ENCODE results near the gene GLO1. TPM values are rescaled to one million over a fixed set of nuclear protein-coding genes. Genes with fewer than 3 reads are reported as not detected.

GLO1 gene
- total and polyA plus RNA-seq, 9 of the 15 experiments (the other 6 are each of a cell fraction or from before 2014, with no cell fraction given) = 155 to 331 (median 203) TPM

DNA sequence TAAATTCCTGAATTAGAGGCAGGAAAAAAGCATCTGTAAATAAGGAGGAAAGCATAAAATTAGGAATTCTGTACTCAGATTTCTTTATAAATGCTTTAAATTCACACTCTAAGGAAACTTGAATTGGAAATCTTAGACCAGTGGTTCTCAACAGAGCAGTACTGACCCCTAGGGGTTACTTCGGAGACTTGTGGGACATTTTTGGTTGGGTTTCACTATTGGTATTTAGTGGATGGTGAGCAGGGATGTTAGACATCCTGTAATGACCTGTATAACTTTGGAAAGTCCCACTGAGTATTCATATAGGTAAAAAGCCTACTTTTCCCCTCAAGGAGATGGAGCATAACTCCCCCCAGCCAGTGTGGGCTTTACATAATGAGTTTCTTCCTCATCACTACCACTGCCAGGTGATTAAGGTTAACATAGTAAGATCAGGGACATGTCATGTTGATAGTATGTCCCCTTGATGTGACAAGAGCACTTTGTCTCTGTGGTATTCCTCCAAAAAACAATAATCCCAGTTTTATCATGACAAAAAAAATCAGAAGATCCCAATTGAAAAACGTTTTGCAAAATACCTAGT lies 31.0 kb downstream of the GLO1 start (continued):
- TF ChIP-seq SMAD1 (IDR thresholded peaks at IDR 0.05; ENCODE audit: low read depth, low read length, partially characterized antibody) = no peak
- no peak for TF ChIP-seq KDM2B (CRISPR knock-in tag; IDR thresholded peaks at IDR 0.05)
- no peak for TF ChIP-seq MAFK (IDR thresholded peaks at IDR 0.05; ENCODE audit: low read length)
- TF ChIP-seq CBFA2T3 (IDR thresholded peaks at IDR 0.05) = no peak
- TF ChIP-seq, protein P1, sequence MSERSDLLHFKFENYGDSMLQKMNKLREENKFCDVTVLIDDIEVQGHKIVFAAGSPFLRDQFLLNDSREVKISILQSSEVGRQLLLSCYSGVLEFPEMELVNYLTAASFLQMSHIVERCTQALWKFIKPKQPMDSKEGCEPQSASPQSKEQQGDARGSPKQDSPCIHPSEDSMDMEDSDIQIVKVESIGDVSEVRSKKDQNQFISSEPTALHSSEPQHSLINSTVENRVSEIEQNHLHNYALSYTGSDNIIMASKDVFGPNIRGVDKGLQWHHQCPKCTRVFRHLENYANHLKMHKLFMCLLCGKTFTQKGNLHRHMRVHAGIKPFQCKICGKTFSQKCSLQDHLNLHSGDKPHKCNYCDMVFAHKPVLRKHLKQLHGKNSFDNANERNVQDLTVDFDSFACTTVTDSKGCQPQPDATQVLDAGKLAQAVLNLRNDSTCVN (CRISPR knock-in tag; IDR thresholded peaks at IDR 0.05) = no peak
- TF ChIP-seq, protein P2, sequence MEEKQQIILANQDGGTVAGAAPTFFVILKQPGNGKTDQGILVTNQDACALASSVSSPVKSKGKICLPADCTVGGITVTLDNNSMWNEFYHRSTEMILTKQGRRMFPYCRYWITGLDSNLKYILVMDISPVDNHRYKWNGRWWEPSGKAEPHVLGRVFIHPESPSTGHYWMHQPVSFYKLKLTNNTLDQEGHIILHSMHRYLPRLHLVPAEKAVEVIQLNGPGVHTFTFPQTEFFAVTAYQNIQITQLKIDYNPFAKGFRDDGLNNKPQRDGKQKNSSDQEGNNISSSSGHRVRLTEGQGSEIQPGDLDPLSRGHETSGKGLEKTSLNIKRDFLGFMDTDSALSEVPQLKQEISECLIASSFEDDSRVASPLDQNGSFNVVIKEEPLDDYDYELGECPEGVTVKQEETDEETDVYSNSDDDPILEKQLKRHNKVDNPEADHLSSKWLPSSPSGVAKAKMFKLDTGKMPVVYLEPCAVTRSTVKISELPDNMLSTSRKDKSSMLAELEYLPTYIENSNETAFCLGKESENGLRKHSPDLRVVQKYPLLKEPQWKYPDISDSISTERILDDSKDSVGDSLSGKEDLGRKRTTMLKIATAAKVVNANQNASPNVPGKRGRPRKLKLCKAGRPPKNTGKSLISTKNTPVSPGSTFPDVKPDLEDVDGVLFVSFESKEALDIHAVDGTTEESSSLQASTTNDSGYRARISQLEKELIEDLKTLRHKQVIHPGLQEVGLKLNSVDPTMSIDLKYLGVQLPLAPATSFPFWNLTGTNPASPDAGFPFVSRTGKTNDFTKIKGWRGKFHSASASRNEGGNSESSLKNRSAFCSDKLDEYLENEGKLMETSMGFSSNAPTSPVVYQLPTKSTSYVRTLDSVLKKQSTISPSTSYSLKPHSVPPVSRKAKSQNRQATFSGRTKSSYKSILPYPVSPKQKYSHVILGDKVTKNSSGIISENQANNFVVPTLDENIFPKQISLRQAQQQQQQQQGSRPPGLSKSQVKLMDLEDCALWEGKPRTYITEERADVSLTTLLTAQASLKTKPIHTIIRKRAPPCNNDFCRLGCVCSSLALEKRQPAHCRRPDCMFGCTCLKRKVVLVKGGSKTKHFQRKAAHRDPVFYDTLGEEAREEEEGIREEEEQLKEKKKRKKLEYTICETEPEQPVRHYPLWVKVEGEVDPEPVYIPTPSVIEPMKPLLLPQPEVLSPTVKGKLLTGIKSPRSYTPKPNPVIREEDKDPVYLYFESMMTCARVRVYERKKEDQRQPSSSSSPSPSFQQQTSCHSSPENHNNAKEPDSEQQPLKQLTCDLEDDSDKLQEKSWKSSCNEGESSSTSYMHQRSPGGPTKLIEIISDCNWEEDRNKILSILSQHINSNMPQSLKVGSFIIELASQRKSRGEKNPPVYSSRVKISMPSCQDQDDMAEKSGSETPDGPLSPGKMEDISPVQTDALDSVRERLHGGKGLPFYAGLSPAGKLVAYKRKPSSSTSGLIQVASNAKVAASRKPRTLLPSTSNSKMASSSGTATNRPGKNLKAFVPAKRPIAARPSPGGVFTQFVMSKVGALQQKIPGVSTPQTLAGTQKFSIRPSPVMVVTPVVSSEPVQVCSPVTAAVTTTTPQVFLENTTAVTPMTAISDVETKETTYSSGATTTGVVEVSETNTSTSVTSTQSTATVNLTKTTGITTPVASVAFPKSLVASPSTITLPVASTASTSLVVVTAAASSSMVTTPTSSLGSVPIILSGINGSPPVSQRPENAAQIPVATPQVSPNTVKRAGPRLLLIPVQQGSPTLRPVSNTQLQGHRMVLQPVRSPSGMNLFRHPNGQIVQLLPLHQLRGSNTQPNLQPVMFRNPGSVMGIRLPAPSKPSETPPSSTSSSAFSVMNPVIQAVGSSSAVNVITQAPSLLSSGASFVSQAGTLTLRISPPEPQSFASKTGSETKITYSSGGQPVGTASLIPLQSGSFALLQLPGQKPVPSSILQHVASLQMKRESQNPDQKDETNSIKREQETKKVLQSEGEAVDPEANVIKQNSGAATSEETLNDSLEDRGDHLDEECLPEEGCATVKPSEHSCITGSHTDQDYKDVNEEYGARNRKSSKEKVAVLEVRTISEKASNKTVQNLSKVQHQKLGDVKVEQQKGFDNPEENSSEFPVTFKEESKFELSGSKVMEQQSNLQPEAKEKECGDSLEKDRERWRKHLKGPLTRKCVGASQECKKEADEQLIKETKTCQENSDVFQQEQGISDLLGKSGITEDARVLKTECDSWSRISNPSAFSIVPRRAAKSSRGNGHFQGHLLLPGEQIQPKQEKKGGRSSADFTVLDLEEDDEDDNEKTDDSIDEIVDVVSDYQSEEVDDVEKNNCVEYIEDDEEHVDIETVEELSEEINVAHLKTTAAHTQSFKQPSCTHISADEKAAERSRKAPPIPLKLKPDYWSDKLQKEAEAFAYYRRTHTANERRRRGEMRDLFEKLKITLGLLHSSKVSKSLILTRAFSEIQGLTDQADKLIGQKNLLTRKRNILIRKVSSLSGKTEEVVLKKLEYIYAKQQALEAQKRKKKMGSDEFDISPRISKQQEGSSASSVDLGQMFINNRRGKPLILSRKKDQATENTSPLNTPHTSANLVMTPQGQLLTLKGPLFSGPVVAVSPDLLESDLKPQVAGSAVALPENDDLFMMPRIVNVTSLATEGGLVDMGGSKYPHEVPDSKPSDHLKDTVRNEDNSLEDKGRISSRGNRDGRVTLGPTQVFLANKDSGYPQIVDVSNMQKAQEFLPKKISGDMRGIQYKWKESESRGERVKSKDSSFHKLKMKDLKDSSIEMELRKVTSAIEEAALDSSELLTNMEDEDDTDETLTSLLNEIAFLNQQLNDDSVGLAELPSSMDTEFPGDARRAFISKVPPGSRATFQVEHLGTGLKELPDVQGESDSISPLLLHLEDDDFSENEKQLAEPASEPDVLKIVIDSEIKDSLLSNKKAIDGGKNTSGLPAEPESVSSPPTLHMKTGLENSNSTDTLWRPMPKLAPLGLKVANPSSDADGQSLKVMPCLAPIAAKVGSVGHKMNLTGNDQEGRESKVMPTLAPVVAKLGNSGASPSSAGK (IDR thresholded peaks at IDR 0.05) = no peak
